ENCODE measurements around the gene LMAN2.

LMAN2 gene

GRCh38 chr5:177371120-177372033 is 19.9 kb upstream of the LMAN2 start:
- ATAC-seq = no peak
- peak overlapping the region; percentile 64 to 80 for H3K4me3 Mint-ChIP-seq
- peak overlapping the region in 1 of 2 donors; percentile 42 for H3K27ac Mint-ChIP-seq
- H3K27me3 Mint-ChIP-seq = no peaks in the 10 kb centered on the region
- no peaks in the 10 kb centered on the region for H3K9me3 Mint-ChIP-seq
- no peak for DNase-seq
- peaks cover 77% of the 10 kb centered on the region for H3K4me1 Mint-ChIP-seq

- H3K4me3 Mint-ChIP-seq = peak overlapping the region; percentile 56 to 86
- H3K9me3 Mint-ChIP-seq = no peaks in the 10 kb centered on the region
- peak; percentile 66 to 74 for DNase-seq
- peak overlapping the region in 1 of 2 donors; percentile 83 for H3K27ac Mint-ChIP-seq
- ATAC-seq = peak; percentile 75
- H3K4me1 Mint-ChIP-seq = peaks cover 85% of the 10 kb centered on the region
- H3K27me3 Mint-ChIP-seq = no peaks in the 10 kb centered on the region
Measured at GRCh38 chr5:177370488-177371119, 19.1 kb upstream of the LMAN2 start.

- DNase-seq (no peak), ATAC-seq (no peak)
- no peak overlapping the region for H3K4me3 Mint-ChIP-seq
- H3K27me3 Mint-ChIP-seq = no peaks in the 10 kb centered on the region
- peaks cover 86% of the 10 kb centered on the region for H3K4me1 Mint-ChIP-seq
- no peaks in the 10 kb centered on the region for H3K9me3 Mint-ChIP-seq
- H3K27ac Mint-ChIP-seq = peak overlapping the region in 1 of 2 donors; percentile 26
Measured at GRCh38 chr5:177369645-177370440, 18.4 kb upstream of the LMAN2 start.

- DNase-seq = no peak
- Mint-ChIP-seq H3K27ac (peak overlapping the region in 1 of 2 donors; percentile 83), H3K27me3 (no peaks in the 10 kb centered on the region), H3K4me1 (peaks cover 86% of the 10 kb centered on the region), H3K4me3 (no peak overlapping the region), H3K9me3 (no peaks in the 10 kb centered on the region)
- no peak for ATAC-seq
Measured at GRCh38 chr5:177368869-177369644, 17.6 kb upstream of the LMAN2 start.

- no peak overlapping the region for H3K4me3 Mint-ChIP-seq
- H3K4me1 Mint-ChIP-seq = peaks cover 86% of the 10 kb centered on the region
- no peaks in the 10 kb centered on the region for H3K9me3 Mint-ChIP-seq
- no peak overlapping the region for H3K27ac Mint-ChIP-seq
- no peak for ATAC-seq
- no peaks in the 10 kb centered on the region for H3K27me3 Mint-ChIP-seq
- no peak for DNase-seq
Measured at GRCh38 chr5:177367981-177368868, 16.8 kb upstream of the LMAN2 start.

GRCh38 chr5:177367323-177367848 is 15.9 kb upstream of the LMAN2 start:
- DNase-seq = no peak
- ATAC-seq = no peak
- Mint-ChIP-seq H3K27me3 (no peaks in the 10 kb centered on the region), H3K4me1 (peaks cover 86% of the 10 kb centered on the region), H3K4me3 (no peak overlapping the region), H3K27ac (no peak overlapping the region), H3K9me3 (no peaks in the 10 kb centered on the region)

GRCh38 chr5:177366528-177367322 is 15.3 kb upstream of the LMAN2 start:
- H3K9me3 Mint-ChIP-seq = no peaks in the 10 kb centered on the region
- peaks cover 86% of the 10 kb centered on the region for H3K4me1 Mint-ChIP-seq
- DNase-seq (no peak), ATAC-seq (no peak)
- no peak overlapping the region for H3K4me3 Mint-ChIP-seq
- H3K27ac Mint-ChIP-seq = no peak overlapping the region
- no peaks in the 10 kb centered on the region for H3K27me3 Mint-ChIP-seq

- DNase-seq (no peak), ATAC-seq (no peak)
- Mint-ChIP-seq H3K9me3 (no peaks in the 10 kb centered on the region), H3K27ac (no peak overlapping the region), H3K4me1 (peaks cover 87% of the 10 kb centered on the region), H3K27me3 (no peaks in the 10 kb centered on the region), H3K4me3 (no peak overlapping the region)
Measured at GRCh38 chr5:177365845-177366527, 14.5 kb upstream of the LMAN2 start.

- Mint-ChIP-seq H3K4me3 (peak overlapping the region; percentile 74 to 89), H3K4me1 (peaks cover 91% of the 10 kb centered on the region), H3K27ac (peak overlapping the region; percentile 84 to 88), H3K27me3 (no peaks in the 10 kb centered on the region), H3K9me3 (no peaks in the 10 kb centered on the region)
- DNase-seq (peak in 1 of 2 donors; percentile 57), ATAC-seq (peak; percentile 60)
Measured at GRCh38 chr5:177364159-177364962, 12.9 kb upstream of the LMAN2 start.

- Mint-ChIP-seq H3K27ac (no peak overlapping the region), H3K9me3 (no peaks in the 10 kb centered on the region)
- ATAC-seq = no peak
Measured at GRCh38 chr5:177363565-177363964, 12.1 kb upstream of the LMAN2 start.

GRCh38 chr5:177362610-177363507 is 11.4 kb upstream of the LMAN2 start:
- peak overlapping the region; percentile 74 to 89 for H3K4me3 Mint-ChIP-seq
- ATAC-seq (peak; percentile 81), DNase-seq (peak; percentile 72 to 85)
- no peaks in the 10 kb centered on the region for H3K27me3 Mint-ChIP-seq
- H3K9me3 Mint-ChIP-seq = no peaks in the 10 kb centered on the region
- peak overlapping the region; percentile 55 to 81 for H3K27ac Mint-ChIP-seq
- H3K4me1 Mint-ChIP-seq = peaks cover 87% of the 10 kb centered on the region

More at GRCh38 chr5:177363565-177363964, 12.1 kb upstream of the LMAN2 start:
- Mint-ChIP-seq H3K4me1 (peaks cover 91% of the 10 kb centered on the region), H3K4me3 (peak overlapping the region; percentile 74 to 89), H3K27me3 (no peaks in the 10 kb centered on the region)
- DNase-seq = no peak

Measured in stimulated activated naive CD8-positive, alpha-beta T cell treated with anti-CD3 and anti-CD28 coated beads, Interleukin-15, amount 100 ng/mL, for 72 hours (primary cell).